GM18502 (cell line): ENCODE measurements around the gene RNF34.

Source experiments
- ATAC-seq: cut with Tn5 transposase; IDR thresholded peaks from one replicate; pipeline ENCODE4 v1.9.1; 2021; ENCODE audit warnings: mild to moderate bottlenecking; ENCODE audit not compliant: unreplicated experiment, poor library complexity

Gene RNF34

GRCh38 chr12:121432740-121433480 lies 33.0 kb downstream of the RNF34 start:
- ATAC-seq, result no peak

DNA sequence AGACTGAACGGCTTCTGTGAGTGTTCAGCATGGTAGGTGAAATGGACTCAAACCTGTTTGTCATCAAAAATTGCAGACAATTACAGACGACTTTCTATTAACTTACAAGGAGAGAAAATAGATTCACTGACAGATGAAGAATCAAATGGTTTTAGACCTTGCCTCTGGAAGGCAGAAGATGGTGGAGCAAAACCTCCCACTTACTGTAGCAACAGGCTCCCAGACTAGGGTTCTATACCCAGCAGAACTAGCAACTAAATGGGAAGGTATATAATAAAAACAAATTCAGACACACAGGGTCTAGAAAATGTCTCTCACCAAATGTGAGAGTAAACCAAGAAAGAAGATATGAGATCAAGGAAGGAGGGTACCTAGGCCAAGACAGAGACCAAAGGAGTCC lies 36.8 kb downstream of the RNF34 start:
- ATAC-seq, result no peak

DNA sequence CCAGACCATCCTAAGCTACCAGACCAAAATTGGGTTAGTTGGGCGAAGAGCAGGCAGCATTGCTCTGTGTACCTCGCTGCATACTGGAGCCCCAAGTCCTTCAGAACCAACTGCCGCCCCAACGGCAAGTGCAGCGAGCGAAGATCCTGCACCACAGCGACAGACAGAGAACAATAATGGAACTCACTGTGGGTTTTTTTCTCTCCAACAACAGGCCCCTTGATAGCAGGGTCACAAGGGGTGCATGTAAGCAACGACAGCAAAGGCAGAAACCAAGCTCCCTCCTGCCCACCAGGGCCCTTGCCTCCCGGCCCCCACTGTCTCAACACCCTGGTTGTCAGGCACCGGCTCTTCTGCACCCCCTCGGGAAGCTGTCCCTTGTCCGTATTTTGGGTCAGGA lies 39.0 kb downstream of the RNF34 start:
- ATAC-seq, result no peak

DNA sequence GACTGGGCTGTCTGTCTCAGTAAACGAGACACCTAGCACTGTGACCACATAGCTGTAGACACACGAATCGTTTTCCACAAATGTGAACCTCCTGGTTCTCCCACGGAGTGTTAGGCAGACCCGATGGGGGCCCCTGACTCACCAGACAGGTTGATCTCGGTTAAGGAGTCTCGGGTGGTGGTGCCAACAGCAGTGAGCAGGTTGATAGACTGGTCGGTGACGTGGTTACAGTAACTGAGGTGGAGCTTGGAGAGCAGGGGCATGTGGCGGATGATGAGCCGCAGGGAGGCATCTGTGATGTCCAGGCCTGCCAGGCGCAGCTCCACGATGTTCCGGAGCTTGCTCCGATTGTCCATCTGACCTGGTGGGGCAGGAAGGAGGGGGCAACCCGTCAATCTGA lies 39.8 kb downstream of the RNF34 start:
- ATAC-seq, result no peak

- no peak for ATAC-seq
These were observed 40.9 kb downstream of the RNF34 start for GRCh38 chr12:121440768-121441167.

GRCh38 chr12:121441555-121441954 lies 41.6 kb downstream of the RNF34 start:
- ATAC-seq, result no peak

DNA sequence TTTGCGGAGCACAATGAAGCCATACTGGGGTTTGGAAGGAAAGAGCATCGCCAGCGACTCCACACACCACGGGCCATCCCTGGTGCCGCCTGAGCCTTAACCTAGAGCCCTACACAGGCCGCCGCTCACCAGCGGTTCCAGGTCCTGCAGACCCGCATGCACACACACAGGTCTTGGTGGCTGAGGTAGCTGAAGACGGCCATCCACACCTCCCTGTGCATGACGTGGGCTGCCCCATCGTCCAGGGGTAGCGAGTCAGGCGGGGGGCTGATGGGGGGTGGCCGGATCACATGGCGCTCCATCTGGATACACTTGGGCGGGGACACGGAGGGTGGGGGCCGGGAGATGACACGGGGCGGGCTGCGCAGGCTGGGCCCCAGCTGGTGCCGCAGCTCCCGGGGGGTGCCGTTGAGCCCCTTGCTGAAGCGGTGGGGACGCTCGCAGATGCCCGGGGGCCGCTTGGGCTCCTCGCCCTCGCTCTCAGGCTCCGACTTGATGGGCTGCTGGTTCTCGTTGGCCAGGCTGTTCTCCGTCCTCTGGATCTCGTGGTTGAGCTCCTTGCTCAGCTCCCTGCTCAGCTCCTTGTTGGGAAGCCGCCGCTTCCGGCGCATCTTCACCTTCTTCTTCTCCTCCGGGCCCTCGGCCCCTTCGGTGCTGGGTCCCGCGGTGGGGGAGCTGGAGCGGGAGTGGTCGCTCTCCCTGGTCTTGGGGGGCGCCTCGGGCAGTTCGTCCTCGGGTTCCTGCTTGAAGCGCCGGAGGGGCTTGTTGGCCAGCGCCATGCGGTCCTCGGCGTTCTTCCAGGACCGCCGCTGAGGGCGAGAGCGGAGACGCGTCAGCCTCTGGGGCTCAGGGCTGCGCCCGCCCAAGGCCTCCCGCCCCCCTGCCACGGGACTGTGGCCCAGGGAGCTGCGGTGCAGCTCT lies 42.4 kb downstream of the RNF34 start:
- no peak for ATAC-seq

- peak; percentile 53 for ATAC-seq
These were observed 43.4 kb downstream of the RNF34 start for GRCh38 chr12:121443193-121443870.

DNA sequence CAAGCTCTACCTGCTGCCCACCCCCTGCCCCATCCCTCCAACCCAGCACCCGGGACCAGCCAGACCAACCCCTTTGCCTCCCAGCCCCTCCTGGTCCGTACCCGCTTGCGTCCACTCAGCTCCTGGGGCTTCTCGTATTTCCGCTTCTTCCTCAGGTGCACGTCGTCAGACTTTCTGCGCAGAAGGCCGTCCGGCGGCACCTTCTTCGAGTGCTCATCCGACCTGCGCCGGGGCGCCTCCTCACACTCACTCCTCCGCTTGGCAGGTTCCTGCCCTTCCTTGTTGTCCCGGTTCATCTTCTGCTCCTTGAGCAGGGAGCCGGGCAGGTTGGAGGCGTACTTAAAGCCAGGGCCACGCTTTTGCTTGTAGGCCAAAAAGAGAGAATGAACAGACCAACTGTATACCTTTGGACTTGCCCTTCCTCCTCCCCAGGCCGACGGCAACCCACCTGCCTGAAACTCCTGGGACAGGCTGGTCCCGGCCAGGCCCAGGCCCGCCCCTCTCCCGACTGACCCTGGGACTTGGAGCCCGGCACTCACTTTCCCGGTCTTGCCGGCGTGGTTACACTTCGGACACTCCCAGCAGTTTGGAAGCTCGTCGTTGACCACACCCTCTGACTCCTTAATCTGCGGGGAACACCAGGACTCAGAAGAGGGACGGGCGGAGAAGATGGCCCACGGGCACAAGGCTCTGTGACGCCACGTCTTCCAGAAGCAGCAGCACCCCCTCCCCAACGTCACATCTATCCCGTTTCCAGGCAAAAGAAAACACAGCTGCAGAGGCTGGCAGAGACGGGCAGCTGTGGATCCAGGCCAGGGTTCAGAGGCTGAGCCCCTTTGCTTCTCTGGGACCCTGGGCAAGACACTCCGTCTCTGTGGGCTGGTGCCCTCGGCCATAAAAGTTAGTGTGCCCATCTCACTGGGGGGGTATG lies 44.3 kb downstream of the RNF34 start:
- no peak for ATAC-seq

GRCh38 chr12:121444842-121445202 lies 44.9 kb downstream of the RNF34 start:
- ATAC-seq, result no peak

GRCh38 chr12:121446750-121447149 lies 46.8 kb downstream of the RNF34 start:
- ATAC-seq, result no peak

GRCh38 chr12:121448771-121449315 lies 48.9 kb downstream of the RNF34 start:
- ATAC-seq, result no peak

- no peak for ATAC-seq
These were observed 52.0 kb downstream of the RNF34 start for GRCh38 chr12:121451961-121452339.

DNA sequence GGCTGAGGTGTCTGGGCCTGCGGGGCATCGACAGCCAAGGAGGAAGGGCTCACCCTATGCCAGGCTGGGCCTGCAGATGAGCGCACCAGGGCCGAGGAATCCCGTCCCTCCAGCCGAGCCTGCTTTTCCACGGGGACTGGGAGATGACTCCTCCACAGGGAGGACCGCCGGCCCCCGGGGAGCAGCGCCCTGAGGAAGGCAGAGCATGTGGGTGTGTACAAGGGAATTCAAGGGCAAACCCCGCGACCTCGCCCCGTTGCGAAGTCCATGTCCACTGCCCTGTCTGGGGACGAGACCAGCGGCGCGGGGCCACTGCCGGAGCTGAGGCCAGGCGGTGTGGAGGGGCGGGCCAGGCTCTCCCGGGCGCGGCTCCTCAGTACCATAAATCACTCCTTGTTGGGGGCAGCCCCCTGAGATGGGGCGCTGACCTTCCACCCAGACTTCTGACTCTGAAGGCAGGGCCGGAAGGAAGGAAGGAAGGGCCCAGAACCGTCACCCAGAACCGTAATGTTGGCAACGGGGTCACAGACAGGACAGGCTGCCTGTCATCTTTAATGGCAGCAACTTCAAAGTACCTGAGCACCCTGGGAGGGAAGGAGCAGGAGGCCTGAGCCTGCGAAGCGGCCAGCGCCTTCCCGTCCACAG lies 52.5 kb downstream of the RNF34 start:
- ATAC-seq, result no peak

GRCh38 chr12:121452985-121453360 lies 53.1 kb downstream of the RNF34 start:
- ATAC-seq, result no peak

GRCh38 chr12:121453629-121454028 lies 53.7 kb downstream of the RNF34 start:
- no peak for ATAC-seq

DNA sequence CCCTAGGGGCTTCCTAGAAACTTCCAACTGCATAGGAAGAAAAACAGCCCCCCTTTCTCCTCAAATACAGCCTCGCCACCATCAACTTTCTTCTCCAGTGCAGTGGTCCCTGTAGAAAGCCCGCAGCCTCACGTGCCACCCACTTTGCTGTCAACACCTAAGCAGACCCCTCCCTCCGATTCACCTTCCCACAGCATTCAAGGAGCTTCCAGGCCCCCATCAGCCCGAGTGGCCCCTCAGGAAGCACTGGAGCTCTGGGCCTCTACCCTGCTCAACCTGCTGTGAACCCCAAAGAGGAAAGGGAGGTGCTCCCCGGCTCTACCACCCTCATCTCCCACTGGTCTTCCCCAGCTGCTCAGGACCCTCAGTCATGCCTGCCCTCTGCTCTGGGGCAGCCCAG lies 55.0 kb downstream of the RNF34 start:
- ATAC-seq, result no peak

- ATAC-seq, result no peak
These were observed 56.0 kb downstream of the RNF34 start for GRCh38 chr12:121455766-121456420.

DNA sequence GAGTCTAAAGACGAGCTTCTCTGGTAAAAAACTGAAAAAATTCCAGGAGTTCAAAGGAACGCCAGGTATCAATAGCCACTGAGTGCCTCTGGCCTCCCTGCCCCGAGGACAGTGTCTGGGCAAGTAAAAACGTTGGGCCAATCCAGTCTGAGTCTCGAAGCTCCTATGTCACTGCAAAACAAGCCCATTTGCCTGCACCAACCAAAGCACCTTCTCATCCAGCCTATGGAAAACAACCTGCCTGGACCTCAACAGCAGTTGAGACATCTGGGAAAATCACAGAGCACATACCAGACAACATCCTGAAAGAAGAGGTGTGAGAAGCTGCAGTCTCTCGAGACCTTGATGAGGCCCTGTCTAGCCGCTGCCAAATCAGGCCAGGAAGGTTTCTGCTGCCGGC lies 56.6 kb downstream of the RNF34 start:
- no peak for ATAC-seq
